HL-60 (cell line): ENCODE data around the gene OR5T2.

Experiments
- CTCF ChIP-seq: IDR thresholded peaks from one replicate; pipeline ENCODE4 v1.5.1; 2011; ENCODE audit warnings: low read length, control low read depth, inconsistent platforms; ENCODE audit not compliant: insufficient read depth
- POLR2AphosphoS5 ChIP-seq: IDR thresholded peaks from 2 replicates; pipeline ENCODE4 v1.6.1; 2012; ENCODE audit warnings: low read depth
- REST ChIP-seq: IDR thresholded peaks from 2 replicates; pipeline ENCODE4 v1.6.1; 2012; ENCODE audit warnings: low read depth; ENCODE audit not compliant: insufficient replicate concordance
- SPI1 ChIP-seq: IDR thresholded peaks from 2 replicates; pipeline ENCODE4 v1.6.1; 2012; ENCODE audit warnings: low read depth, mild to moderate bottlenecking, borderline replicate concordance

GRCh38 chr11:56188602-56189001 is 45.5 kb downstream of the OR5T2 start:
- no peak for TF ChIP-seq CTCF
- no peak for TF ChIP-seq REST
- TF ChIP-seq POLR2AphosphoS5: no peak
- no peak for TF ChIP-seq SPI1
